ENCODE results near the gene HEBP2.

- TF ChIP-seq EZH2 (IDR thresholded peaks at IDR 0.05) (no peak), CTCF (IDR thresholded peaks at IDR 0.05) (no peak)
Observed at GRCh38 chr6:138427701-138428100, 23.7 kb downstream of the HEBP2 start.
